Fibroblast of pulmonary artery (primary cell): ENCODE data around the gene RNF150.
A peak's percentile ranks its signal among the peaks of the same experiment; 100 is the strongest.

Source experiments
- DNase-seq: peaks from one replicate; pipeline ENCODE4 v3.0.0-alpha.2; 2010; ENCODE audit warnings: low read depth
- H3K4me3 ChIP-seq: replicated peaks from 2 replicates; pipeline ENCODE4 v1.5.1; 2011; ENCODE audit warnings: low read depth, mild to moderate bottlenecking, control low read depth, low read length, moderate library complexity
- TF ChIP-seq, protein P1 (sequence below): IDR thresholded peaks from 2 replicates; pipeline ENCODE4 v1.5.1; 2011; ENCODE audit warnings: mild to moderate bottlenecking, control low read depth, low read length, inconsistent platforms; ENCODE audit errors: missing control alignments

The RNF150 gene

DNA sequence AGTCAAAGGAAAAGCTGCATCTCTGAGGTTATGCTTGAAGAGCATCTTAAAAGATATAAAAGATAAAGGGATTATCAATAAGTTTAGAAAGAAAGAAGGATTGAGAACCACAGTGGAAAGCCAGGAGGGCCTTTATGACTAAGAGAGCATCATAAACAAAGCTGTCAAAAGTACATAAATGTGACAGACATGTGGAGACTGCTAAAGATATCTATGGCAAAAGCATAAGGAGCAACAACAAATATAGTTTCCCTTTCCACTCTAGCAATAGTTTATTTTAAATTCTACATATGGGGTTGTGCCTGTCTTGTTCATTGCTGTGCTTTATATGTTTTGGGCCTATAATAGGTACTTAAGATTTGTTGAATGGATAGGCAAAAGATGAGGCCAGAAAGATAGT, 97.3 kb downstream of the RNF150 start:
- DNase-seq, result no peak
- H3K4me3 ChIP-seq, result no peak overlapping the region
- TF ChIP-seq, protein P1, sequence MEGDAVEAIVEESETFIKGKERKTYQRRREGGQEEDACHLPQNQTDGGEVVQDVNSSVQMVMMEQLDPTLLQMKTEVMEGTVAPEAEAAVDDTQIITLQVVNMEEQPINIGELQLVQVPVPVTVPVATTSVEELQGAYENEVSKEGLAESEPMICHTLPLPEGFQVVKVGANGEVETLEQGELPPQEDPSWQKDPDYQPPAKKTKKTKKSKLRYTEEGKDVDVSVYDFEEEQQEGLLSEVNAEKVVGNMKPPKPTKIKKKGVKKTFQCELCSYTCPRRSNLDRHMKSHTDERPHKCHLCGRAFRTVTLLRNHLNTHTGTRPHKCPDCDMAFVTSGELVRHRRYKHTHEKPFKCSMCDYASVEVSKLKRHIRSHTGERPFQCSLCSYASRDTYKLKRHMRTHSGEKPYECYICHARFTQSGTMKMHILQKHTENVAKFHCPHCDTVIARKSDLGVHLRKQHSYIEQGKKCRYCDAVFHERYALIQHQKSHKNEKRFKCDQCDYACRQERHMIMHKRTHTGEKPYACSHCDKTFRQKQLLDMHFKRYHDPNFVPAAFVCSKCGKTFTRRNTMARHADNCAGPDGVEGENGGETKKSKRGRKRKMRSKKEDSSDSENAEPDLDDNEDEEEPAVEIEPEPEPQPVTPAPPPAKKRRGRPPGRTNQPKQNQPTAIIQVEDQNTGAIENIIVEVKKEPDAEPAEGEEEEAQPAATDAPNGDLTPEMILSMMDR, result no peak

- TF ChIP-seq, protein P1, result no peak
- peak; percentile 20 for DNase-seq
- H3K4me3 ChIP-seq, result no peak overlapping the region
Measured at GRCh38 chr4:141028024-141028529, 105.2 kb downstream of the RNF150 start.

DNA sequence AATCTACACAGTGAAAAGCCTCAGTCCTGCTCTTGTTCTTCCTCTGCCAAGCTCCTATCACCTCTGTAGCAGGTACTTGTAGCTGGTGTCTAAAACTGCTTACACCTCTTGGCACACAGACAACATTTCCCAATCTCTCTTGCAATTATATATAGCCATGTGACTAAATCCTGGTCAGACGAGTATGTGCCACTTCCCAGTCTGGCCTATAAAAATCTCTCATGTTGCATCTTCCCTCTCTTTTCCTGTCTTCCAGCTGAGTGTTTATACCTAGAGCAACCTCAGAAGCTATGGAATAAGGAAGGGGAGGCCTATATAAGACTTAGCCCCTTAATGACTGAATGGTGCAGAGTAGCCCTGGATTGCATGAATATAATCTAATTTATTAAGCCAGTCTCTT, 105.8 kb downstream of the RNF150 start:
- DNase-seq, result no peak

DNA sequence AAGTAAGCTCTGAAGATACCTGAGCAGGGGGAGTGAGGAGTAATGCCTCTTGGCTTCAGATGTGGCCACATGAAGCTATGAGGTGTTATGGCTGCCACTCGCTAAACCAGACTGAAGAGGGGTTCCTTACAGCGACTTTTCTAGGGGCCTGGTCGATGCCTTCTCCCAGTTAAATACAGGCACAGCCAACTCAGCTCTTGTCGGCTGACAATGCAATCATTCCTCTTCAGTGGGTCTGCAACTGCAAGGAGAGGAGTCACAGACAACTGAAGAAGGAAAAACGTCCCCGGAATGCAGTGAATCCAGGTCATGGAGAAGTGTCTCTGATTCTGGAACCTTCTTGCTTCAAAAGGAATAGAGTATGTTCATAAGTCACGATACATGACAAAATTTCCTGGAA, 106.4 kb downstream of the RNF150 start:
- TF ChIP-seq, protein P1, result no peak

More for the DNA sequence above, 105.8 kb downstream of the RNF150 start:
- TF ChIP-seq, protein P1, result no peak
- no peak overlapping the region for H3K4me3 ChIP-seq

GRCh38 chr4:141023051-141023450, 110.2 kb downstream of the RNF150 start:
- no peak for DNase-seq
- TF ChIP-seq, protein P1, result no peak
- H3K4me3 ChIP-seq, result no peak overlapping the region

More for the DNA sequence above, 106.4 kb downstream of the RNF150 start:
- no peak overlapping the region for H3K4me3 ChIP-seq
- DNase-seq, result no peak

GRCh38 chr4:141022111-141022695, 111.1 kb downstream of the RNF150 start:
- DNase-seq, result no peak
- TF ChIP-seq, protein P1, result no peak
- H3K4me3 ChIP-seq, result no peak overlapping the region
